ENCODE data around the gene CAMKK1. TPM values are rescaled to one million over a fixed set of nuclear protein-coding genes. Genes with fewer than 3 reads are reported as not detected.

Gene CAMKK1
- polyA plus RNA-seq, 1 of the 3 experiments (the other 2 are of a cell fraction): 6.8 TPM

DNA sequence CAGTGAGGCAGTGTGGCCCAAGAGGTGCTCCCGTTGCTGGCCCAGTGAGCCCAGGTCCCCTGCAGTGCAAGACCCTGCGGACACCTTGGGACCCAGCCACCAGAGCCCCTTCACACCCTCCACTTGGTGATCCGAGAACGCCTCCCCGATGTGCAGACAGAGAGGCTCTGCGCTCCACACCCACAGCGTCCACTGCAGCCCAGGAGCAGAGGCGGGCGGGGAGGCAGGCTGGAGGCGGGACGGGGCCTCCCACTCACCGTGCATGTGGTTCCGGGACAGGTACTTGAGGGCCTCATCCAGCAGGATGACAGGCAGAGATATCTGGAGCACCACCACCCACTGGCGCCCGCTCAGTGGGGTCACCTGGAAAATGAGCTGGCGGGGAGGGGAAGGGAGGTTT, 35.6 kb upstream of the CAMKK1 start (continued):
- TF ChIP-seq, protein P1, sequence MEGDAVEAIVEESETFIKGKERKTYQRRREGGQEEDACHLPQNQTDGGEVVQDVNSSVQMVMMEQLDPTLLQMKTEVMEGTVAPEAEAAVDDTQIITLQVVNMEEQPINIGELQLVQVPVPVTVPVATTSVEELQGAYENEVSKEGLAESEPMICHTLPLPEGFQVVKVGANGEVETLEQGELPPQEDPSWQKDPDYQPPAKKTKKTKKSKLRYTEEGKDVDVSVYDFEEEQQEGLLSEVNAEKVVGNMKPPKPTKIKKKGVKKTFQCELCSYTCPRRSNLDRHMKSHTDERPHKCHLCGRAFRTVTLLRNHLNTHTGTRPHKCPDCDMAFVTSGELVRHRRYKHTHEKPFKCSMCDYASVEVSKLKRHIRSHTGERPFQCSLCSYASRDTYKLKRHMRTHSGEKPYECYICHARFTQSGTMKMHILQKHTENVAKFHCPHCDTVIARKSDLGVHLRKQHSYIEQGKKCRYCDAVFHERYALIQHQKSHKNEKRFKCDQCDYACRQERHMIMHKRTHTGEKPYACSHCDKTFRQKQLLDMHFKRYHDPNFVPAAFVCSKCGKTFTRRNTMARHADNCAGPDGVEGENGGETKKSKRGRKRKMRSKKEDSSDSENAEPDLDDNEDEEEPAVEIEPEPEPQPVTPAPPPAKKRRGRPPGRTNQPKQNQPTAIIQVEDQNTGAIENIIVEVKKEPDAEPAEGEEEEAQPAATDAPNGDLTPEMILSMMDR (IDR thresholded peaks at IDR 0.05): no peak
- no peak for TF ChIP-seq TCF12 (IDR thresholded peaks at IDR 0.05)
- no peak for TF ChIP-seq RAD21 (IDR thresholded peaks at IDR 0.05; ENCODE audit: low read length)
- no peak for TF ChIP-seq SIN3A (IDR thresholded peaks at IDR 0.05; ENCODE audit: borderline replicate concordance, low read depth, low read length)
- TF ChIP-seq EZH2phosphoT487 (IDR thresholded peaks at IDR 0.05; ENCODE audit: borderline replicate concordance, low read depth): no peak

DNA sequence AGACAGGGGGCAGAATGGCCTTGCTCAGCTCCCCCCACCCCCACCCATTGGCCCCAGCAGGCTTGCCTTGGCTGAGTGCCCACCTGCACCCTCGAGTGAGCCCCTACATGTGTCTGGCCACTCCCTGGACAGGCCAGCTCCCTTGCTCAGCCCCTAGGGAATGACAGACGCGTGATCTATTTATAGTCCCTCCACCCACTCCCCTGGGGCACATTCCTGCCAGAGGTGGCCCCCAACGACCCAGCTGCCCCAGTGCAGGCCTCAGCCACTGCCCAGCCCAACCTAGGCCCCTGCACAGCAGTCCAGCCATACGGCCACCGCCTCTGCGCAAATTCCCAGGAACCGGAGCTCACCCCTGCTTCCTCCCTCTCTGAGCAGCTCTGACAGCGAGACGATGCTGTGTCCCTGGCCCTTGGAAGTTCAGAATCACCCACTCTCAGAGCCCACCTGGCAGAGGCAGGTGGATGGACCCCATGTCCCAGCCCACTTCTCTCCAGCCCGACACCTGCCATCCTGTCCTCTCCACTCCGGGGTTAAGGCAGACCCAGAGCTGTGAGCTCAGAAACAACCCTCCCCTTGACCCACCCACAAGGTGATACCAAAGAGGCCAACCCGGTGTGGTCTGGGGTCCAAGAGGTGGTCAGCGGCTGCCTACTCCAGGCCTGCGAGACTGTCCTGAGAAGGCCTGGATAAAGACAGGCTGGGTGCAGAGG, 34.9 kb upstream of the CAMKK1 start:
- no peaks in the 10 kb centered on the region for H3K27me3 ChIP-seq (ENCODE audit: insufficient read depth)
- H3K4me3 ChIP-seq (ENCODE audit: low read depth in 2 of 2, low read length in 1 of 2): no peak overlapping the region
- no peak overlapping the region for H3K27ac ChIP-seq (ENCODE audit: low read depth in 2 of 2, low read length in 1 of 2)
- no peaks in the 10 kb centered on the region for H4K20me1 ChIP-seq (ENCODE audit: insufficient read depth)
- no peaks in the 10 kb centered on the region for H3K36me3 ChIP-seq (replicated peaks in 1 of 2; ENCODE audit: control insufficient read depth in 1 of 2, insufficient read depth in 2 of 2, low read length in 1 of 2)
- H3F3A ChIP-seq (replicated peaks; ENCODE audit: insufficient read depth): no peaks in the 10 kb centered on the region
- H3K4me2 ChIP-seq: no peak overlapping the region
- WGBS (ENCODE audit: low lambda C conversion rate): 63% methylated on average over 7 of the region's 15 CpGs
- CTCF ChIA-PET: interaction anchor here (7.7 kb wide), 1 partner anchor 14 kb away, joined by 54 read pairs; no protein-coding TSS in a partner anchor
- no peak overlapping the region for H3K9ac ChIP-seq
- H3K9me2 ChIP-seq: no peaks in the 10 kb centered on the region
- H3K9me3 ChIP-seq: no peaks in the 10 kb centered on the region
- peak; percentile 69 for DNase-seq
- no peak overlapping the region for H2AFZ ChIP-seq (ENCODE audit: low read depth)
- H3K79me2 ChIP-seq (ENCODE audit: insufficient read depth): no peaks in the 10 kb centered on the region
- H3K4me1 ChIP-seq (ENCODE audit: control insufficient read depth in 1 of 2, insufficient read depth in 2 of 2, low read depth in 1 of 2, low read length in 1 of 2): peaks cover 0 to 12% of the 10 kb centered on the region in 2 experiments; a peak in 1 of 4 replicates
- POLR2A ChIA-PET: no interaction called here
- no peak for TF ChIP-seq NFIC (IDR thresholded peaks at IDR 0.05; ENCODE audit: borderline replicate concordance)
- no peak for TF ChIP-seq GABPA (IDR thresholded peaks at IDR 0.05; ENCODE audit: low read depth)
- TF ChIP-seq SIN3A (IDR thresholded peaks at IDR 0.05; ENCODE audit: borderline replicate concordance, low read depth, low read length): no peak
- TF ChIP-seq SMC3 (IDR thresholded peaks at IDR 0.05; ENCODE audit: low read depth, low read length): no peak
- TF ChIP-seq, protein P2, sequence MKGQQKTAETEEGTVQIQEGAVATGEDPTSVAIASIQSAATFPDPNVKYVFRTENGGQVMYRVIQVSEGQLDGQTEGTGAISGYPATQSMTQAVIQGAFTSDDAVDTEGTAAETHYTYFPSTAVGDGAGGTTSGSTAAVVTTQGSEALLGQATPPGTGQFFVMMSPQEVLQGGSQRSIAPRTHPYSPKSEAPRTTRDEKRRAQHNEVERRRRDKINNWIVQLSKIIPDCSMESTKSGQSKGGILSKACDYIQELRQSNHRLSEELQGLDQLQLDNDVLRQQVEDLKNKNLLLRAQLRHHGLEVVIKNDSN (IDR thresholded peaks at IDR 0.05; ENCODE audit: borderline replicate concordance, low read depth): no peak
- TF ChIP-seq YY1 (IDR thresholded peaks at IDR 0.05; ENCODE audit: low read depth): no peak
- TF ChIP-seq, protein P3, sequence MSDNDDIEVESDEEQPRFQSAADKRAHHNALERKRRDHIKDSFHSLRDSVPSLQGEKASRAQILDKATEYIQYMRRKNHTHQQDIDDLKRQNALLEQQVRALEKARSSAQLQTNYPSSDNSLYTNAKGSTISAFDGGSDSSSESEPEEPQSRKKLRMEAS (IDR thresholded peaks at IDR 0.05; ENCODE audit: low read depth): no peak
- TF ChIP-seq, protein P1 (IDR thresholded peaks at IDR 0.05): no peak
- TF ChIP-seq, protein P4, sequence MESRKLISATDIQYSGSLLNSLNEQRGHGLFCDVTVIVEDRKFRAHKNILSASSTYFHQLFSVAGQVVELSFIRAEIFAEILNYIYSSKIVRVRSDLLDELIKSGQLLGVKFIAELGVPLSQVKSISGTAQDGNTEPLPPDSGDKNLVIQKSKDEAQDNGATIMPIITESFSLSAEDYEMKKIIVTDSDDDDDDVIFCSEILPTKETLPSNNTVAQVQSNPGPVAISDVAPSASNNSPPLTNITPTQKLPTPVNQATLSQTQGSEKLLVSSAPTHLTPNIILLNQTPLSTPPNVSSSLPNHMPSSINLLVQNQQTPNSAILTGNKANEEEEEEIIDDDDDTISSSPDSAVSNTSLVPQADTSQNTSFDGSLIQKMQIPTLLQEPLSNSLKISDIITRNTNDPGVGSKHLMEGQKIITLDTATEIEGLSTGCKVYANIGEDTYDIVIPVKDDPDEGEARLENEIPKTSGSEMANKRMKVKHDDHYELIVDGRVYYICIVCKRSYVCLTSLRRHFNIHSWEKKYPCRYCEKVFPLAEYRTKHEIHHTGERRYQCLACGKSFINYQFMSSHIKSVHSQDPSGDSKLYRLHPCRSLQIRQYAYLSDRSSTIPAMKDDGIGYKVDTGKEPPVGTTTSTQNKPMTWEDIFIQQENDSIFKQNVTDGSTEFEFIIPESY (IDR thresholded peaks at IDR 0.05; ENCODE audit: borderline replicate concordance, low read depth): no peak
- TF ChIP-seq GATA2 (CRISPR knock-in tag; IDR thresholded peaks at IDR 0.05): no peak
- TF ChIP-seq, protein P5, sequence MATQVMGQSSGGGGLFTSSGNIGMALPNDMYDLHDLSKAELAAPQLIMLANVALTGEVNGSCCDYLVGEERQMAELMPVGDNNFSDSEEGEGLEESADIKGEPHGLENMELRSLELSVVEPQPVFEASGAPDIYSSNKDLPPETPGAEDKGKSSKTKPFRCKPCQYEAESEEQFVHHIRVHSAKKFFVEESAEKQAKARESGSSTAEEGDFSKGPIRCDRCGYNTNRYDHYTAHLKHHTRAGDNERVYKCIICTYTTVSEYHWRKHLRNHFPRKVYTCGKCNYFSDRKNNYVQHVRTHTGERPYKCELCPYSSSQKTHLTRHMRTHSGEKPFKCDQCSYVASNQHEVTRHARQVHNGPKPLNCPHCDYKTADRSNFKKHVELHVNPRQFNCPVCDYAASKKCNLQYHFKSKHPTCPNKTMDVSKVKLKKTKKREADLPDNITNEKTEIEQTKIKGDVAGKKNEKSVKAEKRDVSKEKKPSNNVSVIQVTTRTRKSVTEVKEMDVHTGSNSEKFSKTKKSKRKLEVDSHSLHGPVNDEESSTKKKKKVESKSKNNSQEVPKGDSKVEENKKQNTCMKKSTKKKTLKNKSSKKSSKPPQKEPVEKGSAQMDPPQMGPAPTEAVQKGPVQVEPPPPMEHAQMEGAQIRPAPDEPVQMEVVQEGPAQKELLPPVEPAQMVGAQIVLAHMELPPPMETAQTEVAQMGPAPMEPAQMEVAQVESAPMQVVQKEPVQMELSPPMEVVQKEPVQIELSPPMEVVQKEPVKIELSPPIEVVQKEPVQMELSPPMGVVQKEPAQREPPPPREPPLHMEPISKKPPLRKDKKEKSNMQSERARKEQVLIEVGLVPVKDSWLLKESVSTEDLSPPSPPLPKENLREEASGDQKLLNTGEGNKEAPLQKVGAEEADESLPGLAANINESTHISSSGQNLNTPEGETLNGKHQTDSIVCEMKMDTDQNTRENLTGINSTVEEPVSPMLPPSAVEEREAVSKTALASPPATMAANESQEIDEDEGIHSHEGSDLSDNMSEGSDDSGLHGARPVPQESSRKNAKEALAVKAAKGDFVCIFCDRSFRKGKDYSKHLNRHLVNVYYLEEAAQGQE (IDR thresholded peaks at IDR 0.05; ENCODE audit: low read depth, low read length): no peak
- no peak for TF ChIP-seq TAF1 (IDR thresholded peaks at IDR 0.05; ENCODE audit: borderline replicate concordance, low read depth, low read length)
- no peak for TF ChIP-seq RCOR1 (IDR thresholded peaks at IDR 0.05; ENCODE audit: low read length)
- TF ChIP-seq, protein P6, sequence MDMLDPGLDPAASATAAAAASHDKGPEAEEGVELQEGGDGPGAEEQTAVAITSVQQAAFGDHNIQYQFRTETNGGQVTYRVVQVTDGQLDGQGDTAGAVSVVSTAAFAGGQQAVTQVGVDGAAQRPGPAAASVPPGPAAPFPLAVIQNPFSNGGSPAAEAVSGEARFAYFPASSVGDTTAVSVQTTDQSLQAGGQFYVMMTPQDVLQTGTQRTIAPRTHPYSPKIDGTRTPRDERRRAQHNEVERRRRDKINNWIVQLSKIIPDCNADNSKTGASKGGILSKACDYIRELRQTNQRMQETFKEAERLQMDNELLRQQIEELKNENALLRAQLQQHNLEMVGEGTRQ (IDR thresholded peaks at IDR 0.05; ENCODE audit: borderline replicate concordance, low read depth, low read length): no peak
- no peak for TF ChIP-seq JUND (IDR thresholded peaks at IDR 0.05)
